Stimulated activated CD4-positive, alpha-beta T cell treated with anti-CD3 and anti-CD28 coated beads, Interleukin-1b, Interleukin-23, amount 100 ng/mL, for 4 hours (primary cell): ENCODE data around the gene ANKRD20A1.
"Not testable (repeated sequence)": the region's sequence is repeated elsewhere in the genome, so short reads cannot be mapped to it uniquely, and the experiment has no call there.

Source experiments
- DNase-seq, 2 donors: peaks; one replicate each; pipeline ENCODE4 v3.0.0-alpha.2; 2020; ENCODE audit warnings: low read depth in 2 of 2

ANKRD20A1 gene

GRCh38 chr9:67858871-67859270 lies at the start of gene ANKRD20A1:
ANKRD20A1 (plus strand) TSS chr9:67858931; CDS start chr9:67859427, 496 bp downstream.
- DNase-seq, result not testable (repeated sequence)

GRCh38 chr9:67832088-67832487 lies 26.6 kb upstream of the ANKRD20A1 start:
- DNase-seq, result not testable (repeated sequence)
